Measurements from ENCODE around the gene NME2.

- TF ChIP-seq POLR2AphosphoS5 (IDR thresholded peaks at IDR 0.05) (no peak), CTCF (IDR thresholded peaks at IDR 0.05) (no peak), POLR2A (IDR thresholded peaks at IDR 0.05) (no peak)
Observed at GRCh38 chr17:51135956-51136355, 30.3 kb upstream of the NME2 start.

All from upper lobe of left lung (tissue), 4 donors.